NCI-H1436 (cell line): ENCODE data around the gene ATP5MC2.
A peak's percentile ranks its signal among the peaks of the same experiment; 100 is the strongest.
"Not testable (repeated sequence)": the region's sequence is repeated elsewhere in the genome, so short reads cannot be mapped to it uniquely, and the experiment has no call there.

Source experiments
- DNase-seq: peaks from one replicate; lab custom pipeline; 2025; lab: John Stamatoyannopoulos, UW

Gene ATP5MC2

GRCh38 chr12:53675701-53676607 is at the start of gene ATP5MC2:
TSS of gene ATP5MC2 (minus strand) at chr12:53676083. CDS start at chr12:53672614, 3,469 bp downstream.
- peak; percentile 97 for DNase-seq

DNA sequence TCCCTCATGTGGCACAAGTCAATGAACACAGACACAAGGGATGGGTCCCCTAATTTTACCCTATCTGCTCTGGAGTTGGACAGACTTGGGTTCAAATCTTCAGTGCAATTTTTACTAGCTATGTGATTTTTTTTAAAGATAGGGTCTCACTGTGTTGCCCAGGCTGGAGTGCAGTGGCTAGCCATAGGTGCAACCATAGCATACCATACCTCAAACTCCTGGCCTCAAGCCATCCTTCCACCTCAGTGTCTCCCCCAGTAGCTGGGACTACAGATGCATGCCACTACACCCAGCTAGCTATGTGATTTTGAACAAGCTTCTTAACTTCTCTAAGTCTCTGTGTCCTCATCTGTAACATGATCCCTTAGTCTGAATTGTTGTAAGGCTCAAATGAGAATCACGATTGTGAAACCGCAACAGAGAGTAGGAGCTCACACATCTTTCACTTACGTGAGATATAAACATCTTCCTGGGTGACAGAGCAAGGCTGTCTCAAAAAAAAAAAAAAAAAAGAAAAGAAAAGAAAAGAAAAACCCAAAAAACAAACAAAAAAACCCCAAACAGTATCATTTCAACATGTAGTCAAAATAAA is 46.7 kb upstream of the ATP5MC2 start:
- no peak for DNase-seq

- DNase-seq = no peak
Observed at GRCh38 chr12:53720946-53721345, 45.1 kb upstream of the ATP5MC2 start.

- no peak for DNase-seq
Observed at GRCh38 chr12:53719649-53720048, 43.8 kb upstream of the ATP5MC2 start.

GRCh38 chr12:53718567-53718966 is 42.7 kb upstream of the ATP5MC2 start:
- not testable (repeated sequence) for DNase-seq

DNA sequence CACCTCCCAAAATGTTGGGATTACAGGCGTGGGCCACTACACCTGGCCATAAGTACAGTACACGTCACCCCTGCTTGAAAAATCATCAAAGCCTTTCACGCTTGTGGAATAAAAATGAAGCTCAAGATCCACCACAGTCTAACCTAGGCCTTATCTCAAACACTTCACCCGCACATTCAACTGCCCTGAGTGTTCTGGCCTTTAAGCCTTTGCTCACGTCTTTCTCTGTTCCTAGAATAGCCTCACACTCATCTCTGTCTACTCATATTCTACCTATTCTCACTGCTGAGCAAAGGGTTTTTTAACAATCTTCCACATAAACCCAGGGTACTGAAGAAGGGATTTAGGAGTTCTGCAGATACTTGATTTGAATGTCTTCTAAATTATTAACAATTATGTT is 41.4 kb upstream of the ATP5MC2 start:
- no peak for DNase-seq

DNA sequence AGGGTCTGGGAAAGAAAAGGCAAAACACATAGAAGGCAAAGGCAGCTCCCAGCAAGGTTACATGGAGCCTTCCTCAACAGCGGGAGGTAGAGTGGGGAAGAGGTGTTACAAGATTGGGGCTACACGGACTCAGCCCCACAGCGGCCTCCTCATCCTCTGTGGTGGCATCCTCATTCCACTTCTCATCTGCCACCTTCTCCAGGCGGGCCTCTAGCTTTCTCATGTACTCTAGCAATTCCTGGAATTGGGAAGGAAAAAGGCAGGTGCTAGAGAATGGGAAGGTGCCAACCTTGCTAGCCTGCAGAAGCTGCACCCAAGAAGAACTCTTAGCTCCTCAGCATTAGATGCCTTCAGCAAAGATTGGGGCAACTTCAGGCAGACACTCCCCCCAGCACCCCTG is 38.1 kb upstream of the ATP5MC2 start:
- no peak for DNase-seq

GRCh38 chr12:53713516-53713915 is 37.6 kb upstream of the ATP5MC2 start:
- no peak for DNase-seq

DNA sequence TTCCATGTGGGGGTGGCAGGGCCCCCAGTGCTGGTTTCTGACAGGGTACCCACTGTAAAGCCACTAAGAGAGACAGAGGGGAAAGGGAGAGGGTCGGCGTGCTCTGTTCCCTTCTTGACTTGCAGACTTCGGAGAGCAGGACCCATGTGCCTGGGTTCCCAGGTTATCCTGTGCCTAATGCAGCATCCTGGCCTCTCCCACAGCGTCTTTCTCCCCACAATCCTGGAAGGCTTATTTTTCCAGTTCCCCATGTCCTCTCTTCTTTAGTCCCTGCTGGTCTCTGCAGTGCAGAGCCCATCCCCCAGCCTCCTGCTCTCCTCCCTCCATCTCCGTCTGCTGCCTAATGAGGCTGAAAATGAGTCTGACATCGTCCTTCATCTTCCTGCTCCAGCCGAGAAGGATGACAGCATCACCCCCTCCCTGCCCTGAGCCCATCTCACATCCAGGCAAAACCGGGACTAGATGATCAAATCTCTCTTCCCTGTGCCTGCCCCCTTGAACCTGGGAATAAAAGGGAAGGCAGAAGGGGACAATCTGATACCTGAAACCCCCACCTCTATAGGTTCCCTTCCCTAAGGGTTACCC is 36.3 kb upstream of the ATP5MC2 start:
- DNase-seq = no peak

DNA sequence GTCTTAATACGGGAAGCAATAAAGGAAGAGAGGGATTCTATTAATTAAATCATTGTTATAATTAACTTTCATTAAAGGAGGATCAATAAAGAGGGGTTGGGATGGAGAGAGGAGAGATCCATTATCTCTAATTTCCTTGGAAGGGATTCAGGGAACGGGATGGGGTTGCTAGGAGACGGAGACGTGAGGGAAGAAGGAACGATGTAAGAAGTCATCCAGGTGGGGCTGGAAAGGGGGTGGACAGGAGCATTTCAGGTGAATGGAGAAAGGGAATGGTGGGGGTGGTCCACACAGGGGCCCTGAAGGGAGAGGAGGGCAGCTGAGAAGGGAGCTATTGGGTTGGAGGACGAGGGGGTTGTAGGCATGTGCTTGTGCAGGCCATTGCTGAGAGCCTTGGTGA is 34.2 kb upstream of the ATP5MC2 start:
- no peak for DNase-seq

DNA sequence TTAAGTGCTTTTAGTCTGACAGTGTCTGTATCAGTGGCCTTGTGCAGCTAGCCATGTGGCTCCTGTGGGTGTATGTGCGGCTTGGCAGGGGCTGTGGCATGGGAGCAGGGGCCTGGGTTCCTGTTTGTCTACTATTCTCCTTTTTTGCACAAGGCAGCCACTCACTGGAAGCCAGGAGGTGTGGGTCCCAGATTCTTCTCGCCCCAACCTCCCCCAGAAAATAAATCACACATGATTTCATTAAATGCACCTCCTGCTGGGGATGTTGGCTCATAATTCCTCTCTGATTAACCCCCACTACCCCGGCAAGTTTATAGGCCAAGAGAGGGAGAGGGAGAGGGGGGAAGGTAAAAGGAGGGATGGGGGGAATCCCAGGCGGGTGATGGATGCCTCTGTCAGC is 33.8 kb upstream of the ATP5MC2 start:
- DNase-seq = no peak

DNA sequence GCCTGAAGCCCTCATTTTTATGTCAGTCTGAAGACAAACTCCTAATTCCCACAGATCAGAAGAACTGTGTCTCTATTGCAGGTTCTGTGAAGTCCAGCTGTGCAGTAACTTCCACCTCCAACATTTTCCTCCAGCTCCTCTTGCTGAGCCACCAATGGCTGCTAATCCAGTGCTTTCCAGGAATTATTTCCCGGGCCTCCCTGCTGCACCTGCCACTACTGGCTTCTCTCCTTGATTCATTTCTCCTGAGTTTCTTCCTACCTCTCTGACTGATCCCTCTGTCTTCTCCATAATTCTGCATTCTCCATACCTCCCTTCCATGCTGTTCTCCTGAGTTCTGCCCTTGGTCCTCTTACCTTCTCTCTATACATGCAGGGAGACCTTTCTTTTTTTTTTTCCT is 30.2 kb upstream of the ATP5MC2 start:
- no peak for DNase-seq

GRCh38 chr12:53703756-53704155 is 27.9 kb upstream of the ATP5MC2 start:
- DNase-seq = no peak

DNA sequence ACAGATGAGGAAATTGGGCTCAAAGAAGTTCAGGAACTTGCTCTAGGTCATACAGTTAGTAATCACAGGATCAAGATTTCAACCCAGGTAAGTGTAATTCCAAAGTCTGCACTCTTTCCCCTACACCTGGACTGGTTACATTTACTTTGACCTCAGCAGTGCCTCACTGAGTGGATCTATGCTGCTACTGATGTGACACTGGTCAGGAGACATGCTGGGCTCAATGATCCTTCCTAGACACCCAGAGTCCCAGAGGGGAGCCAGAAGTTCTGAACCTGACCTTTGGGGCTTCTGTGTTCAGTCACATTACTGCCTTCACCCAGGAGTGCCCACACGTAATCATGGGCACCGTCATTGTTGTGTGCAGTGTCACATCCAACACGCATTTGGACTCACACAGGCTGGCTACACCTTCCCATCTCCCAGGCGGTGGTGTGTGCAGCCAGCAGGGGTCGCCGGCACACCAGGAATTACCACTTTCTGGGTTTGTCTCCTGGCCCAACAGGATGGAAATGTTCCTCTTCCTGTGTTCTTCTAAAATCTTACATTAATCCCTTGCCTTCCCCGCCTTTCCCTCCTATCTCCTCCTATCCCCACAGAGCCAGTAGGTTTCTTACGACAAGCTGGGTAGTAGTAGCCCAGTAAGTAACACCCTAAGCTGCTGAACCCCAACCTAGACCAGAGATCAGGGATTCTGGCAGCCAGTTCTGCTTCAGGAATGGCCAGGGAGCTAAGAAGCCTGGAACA is 25.8 kb upstream of the ATP5MC2 start:
- DNase-seq = peak; percentile 58

GRCh38 chr12:53700567-53700966 is 24.7 kb upstream of the ATP5MC2 start:
- no peak for DNase-seq

GRCh38 chr12:53699678-53700025 is 23.8 kb upstream of the ATP5MC2 start:
- DNase-seq = no peak

DNA sequence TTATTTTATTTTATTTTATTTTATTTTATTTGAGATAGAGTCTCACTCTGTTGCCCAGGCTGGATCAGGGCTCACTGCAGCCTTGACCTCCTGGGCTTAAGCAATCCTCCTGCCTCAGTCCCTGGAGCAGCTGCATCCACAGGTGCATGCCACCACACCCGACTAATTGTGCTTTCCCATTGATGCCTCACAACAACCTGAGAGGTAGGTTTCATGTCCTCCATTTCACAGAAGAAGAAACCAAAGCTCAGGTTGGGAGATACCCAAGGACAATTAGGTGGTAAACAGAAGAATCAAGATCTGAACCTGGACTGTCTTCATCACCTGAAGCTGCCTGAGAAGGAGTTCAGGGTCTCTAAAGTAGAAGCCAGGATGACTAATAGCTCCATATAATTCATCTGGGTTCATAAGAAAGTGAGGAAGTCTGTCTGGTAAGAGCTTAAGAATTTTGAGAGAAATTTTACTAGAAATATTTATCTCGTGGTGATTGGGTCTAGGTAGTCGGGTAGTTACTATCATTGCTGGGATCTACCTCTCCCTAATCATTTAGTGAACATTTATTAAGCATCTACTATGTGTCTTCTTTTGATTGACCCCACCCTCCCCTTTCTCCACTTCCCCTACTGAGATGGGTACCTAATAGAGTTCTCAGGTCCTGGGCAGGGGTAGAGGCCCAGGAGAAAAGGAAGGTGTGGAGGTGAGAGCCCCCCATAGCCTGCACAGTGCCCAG is 23.2 kb upstream of the ATP5MC2 start:
- DNase-seq = no peak

GRCh38 chr12:53696655-53697331 is 20.9 kb upstream of the ATP5MC2 start:
- peak; percentile 31 for DNase-seq

- peak; percentile 94 for DNase-seq
Observed at GRCh38 chr12:53696285-53696654, 20.4 kb upstream of the ATP5MC2 start.

GRCh38 chr12:53695152-53696145 is 19.6 kb upstream of the ATP5MC2 start:
- peak; percentile 37 for DNase-seq
